Fibroblast of villous mesenchyme (primary cell): ENCODE results near the gene NPC1. TPM values are rescaled to one million over a fixed set of nuclear protein-coding genes. Genes with fewer than 3 reads are reported as not detected.
A peak's percentile ranks its signal among the peaks of the same experiment; 100 is the strongest.
"Not testable (repeated sequence)": the region's sequence is repeated elsewhere in the genome, so short reads cannot be mapped to it uniquely, and the experiment has no call there.

Experiments
- DNase-seq: peaks from one replicate; pipeline ENCODE4 v3.0.0-alpha.2; 2010; ENCODE audit warnings: low read depth
- H3K4me3 ChIP-seq: 2 replicates; pipeline ENCODE4 v1.5.1; 2011; ENCODE audit warnings: low read depth, mild to moderate bottlenecking, low read length
- CTCF ChIP-seq: IDR thresholded peaks from 2 replicates; pipeline ENCODE4 v1.5.1; 2012; ENCODE audit warnings: low read depth, mild to moderate bottlenecking, low read length; ENCODE audit not compliant: insufficient read depth
- total RNA-seq: library from RNA; depleted of rRNA; stranded (reverse); fragments of >200 nt; gene quantifications from 2 replicates; pipeline ENCODE4 v1.2.3, GENCODE V29; 2012

Gene NPC1
- total RNA-seq, 1 donor: 38.4 TPM

- no peak for TF ChIP-seq CTCF
- no peak overlapping the region for H3K4me3 ChIP-seq
- no peak for DNase-seq
Measured at GRCh38 chr18:23495723-23496440, 90.4 kb downstream of the NPC1 start.

GRCh38 chr18:23494992-23495391 lies 91.3 kb downstream of the NPC1 start:
- H3K4me3 ChIP-seq: no peak overlapping the region
- no peak for DNase-seq
- no peak for TF ChIP-seq CTCF

- TF ChIP-seq CTCF: no peak
- no peak overlapping the region for H3K4me3 ChIP-seq
- DNase-seq: no peak
Measured at GRCh38 chr18:23493654-23494053, 92.7 kb downstream of the NPC1 start.

- not testable (repeated sequence) for DNase-seq, H3K4me3 ChIP-seq
Measured at GRCh38 chr18:23489586-23489985, 96.7 kb downstream of the NPC1 start.

GRCh38 chr18:23487738-23488570 lies 98.4 kb downstream of the NPC1 start:
- DNase-seq: peak; percentile 28
- TF ChIP-seq CTCF: no peak
- H3K4me3 ChIP-seq: peak overlapping the region; percentile 7

- no peak for DNase-seq
- TF ChIP-seq CTCF: no peak
- H3K4me3 ChIP-seq: no peak overlapping the region
Measured at GRCh38 chr18:23485386-23485785, 100.9 kb downstream of the NPC1 start.

- no peak for TF ChIP-seq CTCF
- DNase-seq: no peak
- H3K4me3 ChIP-seq: no peak overlapping the region
Measured at GRCh38 chr18:23484561-23485182, 101.6 kb downstream of the NPC1 start.
